Measurements from ENCODE around the gene RHOA.
A peak's percentile ranks its signal among the peaks of the same experiment; 100 is the strongest.

RHOA gene

GRCh38 chr3:49387721-49388120 is 24.1 kb downstream of the RHOA start:
- DNase-seq (ENCODE audit: low read depth): peak; percentile 13
- H3K4me3 ChIP-seq (ENCODE audit: low read depth, low read length): no peak overlapping the region
- TF ChIP-seq, protein P1, sequence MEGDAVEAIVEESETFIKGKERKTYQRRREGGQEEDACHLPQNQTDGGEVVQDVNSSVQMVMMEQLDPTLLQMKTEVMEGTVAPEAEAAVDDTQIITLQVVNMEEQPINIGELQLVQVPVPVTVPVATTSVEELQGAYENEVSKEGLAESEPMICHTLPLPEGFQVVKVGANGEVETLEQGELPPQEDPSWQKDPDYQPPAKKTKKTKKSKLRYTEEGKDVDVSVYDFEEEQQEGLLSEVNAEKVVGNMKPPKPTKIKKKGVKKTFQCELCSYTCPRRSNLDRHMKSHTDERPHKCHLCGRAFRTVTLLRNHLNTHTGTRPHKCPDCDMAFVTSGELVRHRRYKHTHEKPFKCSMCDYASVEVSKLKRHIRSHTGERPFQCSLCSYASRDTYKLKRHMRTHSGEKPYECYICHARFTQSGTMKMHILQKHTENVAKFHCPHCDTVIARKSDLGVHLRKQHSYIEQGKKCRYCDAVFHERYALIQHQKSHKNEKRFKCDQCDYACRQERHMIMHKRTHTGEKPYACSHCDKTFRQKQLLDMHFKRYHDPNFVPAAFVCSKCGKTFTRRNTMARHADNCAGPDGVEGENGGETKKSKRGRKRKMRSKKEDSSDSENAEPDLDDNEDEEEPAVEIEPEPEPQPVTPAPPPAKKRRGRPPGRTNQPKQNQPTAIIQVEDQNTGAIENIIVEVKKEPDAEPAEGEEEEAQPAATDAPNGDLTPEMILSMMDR (IDR thresholded peaks at IDR 0.05; ENCODE audit: control insufficient read depth, extremely low read depth, insufficient read depth): no peak

DNA sequence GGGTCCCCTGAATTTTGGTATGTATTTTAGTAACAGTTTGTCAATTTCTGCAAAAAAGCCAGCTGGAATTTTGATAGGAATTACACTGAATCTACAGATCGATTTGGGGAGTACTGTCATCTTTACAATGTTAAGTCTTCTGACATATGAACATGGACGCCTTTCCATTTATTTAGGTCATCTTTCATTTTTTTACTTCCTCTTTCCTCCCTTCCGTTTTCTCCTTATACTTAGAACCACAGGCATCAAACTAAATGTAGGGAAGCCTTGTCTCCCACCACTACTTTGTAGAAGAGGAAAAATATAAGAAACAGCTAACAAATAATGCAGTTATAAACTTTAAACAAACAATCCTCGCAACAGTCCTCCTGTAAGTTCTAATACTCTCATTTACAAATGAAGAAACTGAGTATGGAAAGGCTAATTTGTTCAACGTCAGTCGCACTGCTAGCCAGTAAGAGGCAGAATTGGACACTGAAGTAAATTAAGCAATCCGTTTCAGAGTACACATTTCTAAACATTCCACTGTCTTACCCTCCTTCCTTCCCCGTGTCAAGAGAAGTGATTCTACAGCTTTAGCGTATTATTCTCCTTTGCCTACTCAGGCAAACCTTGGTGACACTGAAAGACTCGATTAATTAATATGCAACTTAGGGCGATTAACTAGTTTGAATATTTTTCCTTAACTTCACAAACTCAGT is 25.6 kb downstream of the RHOA start:
- H3K4me3 ChIP-seq (ENCODE audit: low read depth, low read length): no peak overlapping the region
- no peak for DNase-seq (ENCODE audit: low read depth)

DNA sequence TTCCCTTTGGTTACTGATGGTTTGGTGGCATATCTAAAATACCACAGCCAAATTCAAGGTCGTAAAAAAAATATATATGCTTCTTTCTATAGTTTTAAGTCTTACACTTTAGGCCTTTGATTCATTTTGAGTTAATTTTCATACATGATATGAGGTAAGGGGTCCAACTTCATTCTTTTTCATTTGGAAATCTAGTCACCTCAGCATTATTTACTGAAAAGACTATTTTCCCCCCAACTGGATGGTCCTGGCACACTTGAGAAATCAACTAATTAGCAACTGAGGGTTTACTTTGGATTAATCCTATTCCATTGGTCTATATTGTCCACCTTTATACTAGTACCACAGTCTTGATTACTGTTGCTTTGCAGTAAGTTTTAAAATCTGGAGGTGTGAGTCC is 26.2 kb downstream of the RHOA start:
- DNase-seq (ENCODE audit: low read depth): no peak

More for the DNA sequence above, 25.6 kb downstream of the RHOA start:
- TF ChIP-seq, protein P1 (IDR thresholded peaks at IDR 0.05; ENCODE audit: control insufficient read depth, extremely low read depth, insufficient read depth): no peak

GRCh38 chr3:49383387-49383786 is 28.4 kb downstream of the RHOA start:
- H3K4me3 ChIP-seq (ENCODE audit: low read depth, low read length): no peak overlapping the region
- TF ChIP-seq, protein P1 (IDR thresholded peaks at IDR 0.05; ENCODE audit: control insufficient read depth, extremely low read depth, insufficient read depth): no peak
- DNase-seq (ENCODE audit: low read depth): no peak

More for the DNA sequence above, 26.2 kb downstream of the RHOA start:
- H3K4me3 ChIP-seq (ENCODE audit: low read depth, low read length): no peak overlapping the region
- TF ChIP-seq, protein P1 (IDR thresholded peaks at IDR 0.05; ENCODE audit: control insufficient read depth, extremely low read depth, insufficient read depth): no peak

DNA sequence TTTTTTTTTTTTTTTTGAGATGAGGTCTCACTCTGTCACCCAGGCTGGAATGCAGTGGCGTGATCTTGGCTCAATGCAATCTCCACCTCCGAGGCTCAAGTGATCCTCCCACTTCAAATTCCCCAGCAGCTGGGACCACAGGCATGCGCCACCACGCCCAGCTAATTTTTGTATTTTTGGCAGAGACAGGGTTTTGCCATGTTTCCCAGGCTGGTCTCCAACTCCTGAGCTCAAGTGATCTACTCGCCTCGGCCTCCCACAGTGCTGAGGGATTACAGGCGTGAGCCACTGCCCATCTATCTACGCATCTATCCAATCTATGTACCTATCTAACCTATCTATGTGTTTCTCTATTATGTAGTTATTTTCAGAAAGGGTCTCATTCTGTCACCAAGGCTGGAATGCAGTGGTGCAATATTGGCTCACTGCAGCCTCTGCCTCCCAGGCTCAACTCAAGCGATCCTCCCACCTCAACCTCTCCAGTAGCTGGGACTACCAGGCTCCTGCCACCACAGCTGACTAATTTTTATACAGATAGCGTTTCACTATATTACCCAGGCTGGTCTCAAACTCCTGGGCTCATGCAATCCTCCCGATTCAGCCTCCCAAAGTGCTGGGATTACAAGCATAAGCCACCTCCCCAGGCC is 33.4 kb downstream of the RHOA start:
- no peak for DNase-seq (ENCODE audit: low read depth)
- H3K4me3 ChIP-seq (ENCODE audit: low read depth, low read length): no peak overlapping the region
- TF ChIP-seq, protein P1 (IDR thresholded peaks at IDR 0.05; ENCODE audit: control insufficient read depth, extremely low read depth, insufficient read depth): no peak

DNA sequence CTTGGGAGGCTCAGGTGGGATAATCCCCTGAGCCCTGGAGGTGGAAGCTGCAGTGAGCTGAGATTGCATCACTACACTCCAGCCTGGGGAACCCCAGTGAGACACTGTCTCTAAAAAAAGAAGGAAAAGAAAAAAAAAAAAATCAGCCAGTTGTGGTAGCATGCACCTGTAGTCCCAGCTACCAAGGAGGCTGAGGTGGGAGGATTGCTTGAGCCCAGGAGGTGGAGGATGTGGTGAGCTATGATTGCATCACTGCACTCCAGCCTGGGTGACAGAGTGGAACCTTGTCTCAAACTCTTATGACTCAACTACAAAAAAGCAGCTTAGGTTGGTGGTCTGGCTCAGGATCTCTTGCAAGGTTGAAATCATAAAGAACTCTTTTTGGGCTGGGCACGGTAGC is 34.3 kb downstream of the RHOA start:
- no peak overlapping the region for H3K4me3 ChIP-seq (ENCODE audit: low read depth, low read length)
- TF ChIP-seq, protein P1 (IDR thresholded peaks at IDR 0.05; ENCODE audit: control insufficient read depth, extremely low read depth, insufficient read depth): no peak
- no peak for DNase-seq (ENCODE audit: low read depth)

Data from LNCaP clone FGC (cell line).